HG02610 (cell line): Measurements from ENCODE around the gene HSPA12A.
"Not testable (repeated sequence)": the region's sequence is repeated elsewhere in the genome, so short reads cannot be mapped to it uniquely, and the experiment has no call there.

Experiments used
- ATAC-seq: cut with Tn5 transposase; IDR thresholded peaks from one replicate; pipeline ENCODE4 v1.9.1; 2021; ENCODE audit warnings: mild to moderate bottlenecking, moderate library complexity; ENCODE audit not compliant: unreplicated experiment

Gene HSPA12A

DNA sequence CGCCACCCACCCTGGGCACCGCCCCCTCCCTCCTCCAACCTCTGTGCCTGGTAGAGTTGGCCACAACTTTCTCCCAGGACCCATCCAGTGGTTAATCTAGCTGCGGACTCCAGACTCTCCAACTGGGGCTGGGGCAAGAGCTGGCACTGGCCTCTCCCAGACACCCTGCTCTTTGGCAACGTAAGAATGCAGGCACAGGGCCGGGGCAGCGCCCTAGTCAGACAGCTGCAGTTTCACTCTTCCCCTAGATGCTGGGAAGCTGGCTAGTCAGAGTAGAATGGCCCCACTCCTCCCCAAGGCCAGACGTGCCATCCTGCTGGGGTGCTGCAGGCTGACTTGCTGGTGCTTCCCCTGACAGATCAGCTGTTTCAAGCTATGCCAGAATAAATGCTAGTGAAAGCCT lies 22.1 kb downstream of the HSPA12A start:
- ATAC-seq, result no peak

DNA sequence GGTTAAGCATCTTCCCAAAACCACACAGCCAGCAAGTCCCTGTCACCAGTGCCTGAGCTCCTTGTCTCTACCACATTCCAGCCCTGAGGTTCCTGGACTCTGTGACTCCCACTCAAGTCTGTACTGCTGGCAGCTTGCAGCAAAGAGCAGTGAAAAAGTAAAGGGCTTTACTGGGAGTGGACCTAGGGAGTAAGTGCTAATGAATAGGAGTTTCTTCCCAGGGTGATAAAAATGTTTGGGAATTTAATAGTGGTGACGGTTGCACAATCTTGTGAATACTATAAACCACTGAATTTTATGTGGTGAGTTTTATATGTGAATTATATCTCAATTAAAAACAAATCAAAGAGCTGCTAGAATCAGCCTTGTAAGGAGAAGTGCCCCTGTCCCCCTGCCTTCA lies 22.6 kb downstream of the HSPA12A start:
- no peak for ATAC-seq

DNA sequence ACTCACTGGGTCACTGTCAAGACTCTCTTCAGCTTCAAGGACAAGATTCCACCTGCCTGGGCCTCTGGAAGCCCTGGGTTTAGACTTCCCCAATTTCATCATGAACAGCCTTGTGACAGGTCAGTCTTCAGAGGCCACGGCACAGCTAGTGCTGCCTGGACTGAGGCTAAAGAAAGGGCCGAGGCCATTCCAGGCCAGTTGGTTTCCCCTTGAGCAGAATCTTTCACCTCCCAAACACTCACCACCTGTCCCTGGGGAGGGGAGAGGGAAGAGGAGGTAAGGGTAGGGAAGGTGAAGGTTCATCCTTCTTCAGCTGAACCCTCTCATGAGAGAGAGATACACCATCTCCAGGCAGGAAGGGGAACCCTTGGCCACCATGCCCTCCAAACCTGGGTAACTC lies 24.3 kb downstream of the HSPA12A start:
- ATAC-seq, result no peak

DNA sequence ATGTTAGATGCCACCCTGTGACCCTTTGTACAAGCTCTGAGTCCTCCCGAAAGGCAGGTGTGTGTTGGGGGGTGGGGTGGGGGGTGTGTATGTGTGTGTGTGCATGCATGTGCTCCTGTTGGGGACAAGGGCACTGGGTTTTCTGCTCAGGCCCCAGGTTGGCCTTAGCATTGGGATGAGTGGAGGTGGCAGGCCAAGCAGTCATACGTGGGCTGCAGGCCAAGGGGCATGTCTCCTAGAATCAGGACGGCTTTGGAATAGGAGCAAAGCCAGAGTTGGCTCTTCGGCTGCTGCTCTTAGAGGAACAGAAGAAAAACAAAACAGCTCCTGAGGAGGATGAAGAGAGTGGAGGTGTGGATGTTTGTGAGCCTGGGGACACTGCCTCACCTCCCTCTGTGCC lies 26.0 kb downstream of the HSPA12A start:
- no peak for ATAC-seq

DNA sequence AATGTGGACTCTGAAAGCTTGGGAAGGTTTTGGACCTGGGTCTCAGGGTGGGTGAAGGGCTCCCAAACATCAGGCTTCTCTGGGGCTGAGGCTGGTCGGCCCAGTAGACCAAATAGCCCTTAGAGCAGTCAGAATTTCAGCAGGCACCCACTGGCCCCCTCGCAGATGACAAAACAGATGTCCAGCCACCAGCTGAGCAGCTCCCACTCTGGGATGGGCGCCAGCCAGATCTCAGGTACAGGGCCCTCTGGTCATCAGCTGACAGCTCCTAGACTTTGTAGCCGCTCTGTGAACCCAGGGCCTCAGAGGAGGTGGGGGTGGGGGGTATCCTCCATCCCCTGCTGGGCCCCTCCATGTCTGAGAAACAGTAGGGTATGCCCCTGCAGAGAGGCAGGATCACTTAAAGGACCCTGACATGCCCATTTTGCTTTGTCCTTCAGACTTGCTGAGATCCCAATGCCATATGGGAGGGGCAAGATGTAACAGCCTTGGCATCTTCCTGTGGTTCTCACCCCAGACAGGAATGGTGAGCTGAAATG lies 26.5 kb downstream of the HSPA12A start:
- no peak for ATAC-seq

DNA sequence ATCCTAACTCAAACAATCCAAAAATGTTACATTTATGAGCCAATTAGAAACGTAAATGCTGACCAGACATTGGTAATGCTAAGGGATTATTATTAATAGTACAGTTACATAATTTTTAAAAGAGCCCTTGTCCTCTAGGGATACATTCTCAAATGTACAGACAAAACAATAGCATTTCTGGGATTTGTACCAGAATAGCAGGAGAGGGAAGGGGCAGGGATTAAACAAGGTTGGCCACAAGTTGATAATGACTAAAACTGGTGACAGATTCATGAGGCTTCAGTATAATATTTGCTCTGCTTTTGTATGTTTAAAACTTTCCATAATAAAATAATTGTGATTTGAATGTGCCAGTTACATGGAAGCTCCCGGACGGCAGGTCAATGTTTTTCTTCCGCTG lies 27.0 kb downstream of the HSPA12A start:
- ATAC-seq, result no peak

DNA sequence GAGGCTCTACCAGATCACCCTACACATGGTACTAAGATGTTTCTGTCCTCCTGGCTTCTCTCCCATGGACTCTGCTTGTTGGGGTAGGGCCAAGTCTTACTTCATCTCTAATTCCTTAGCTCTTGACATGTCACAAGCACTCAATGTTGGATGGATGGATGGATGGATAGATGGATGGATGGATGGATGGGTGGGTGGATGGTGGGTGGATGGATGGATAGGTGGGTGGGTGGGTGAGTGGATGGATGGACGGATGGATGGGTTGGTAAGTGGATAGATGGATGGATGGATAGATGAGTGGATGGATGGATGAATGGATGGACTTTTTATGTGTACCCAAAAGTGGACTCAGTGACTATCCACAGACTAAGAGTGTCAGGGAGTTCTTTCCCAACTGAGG lies 28.5 kb downstream of the HSPA12A start:
- ATAC-seq, result no peak

DNA sequence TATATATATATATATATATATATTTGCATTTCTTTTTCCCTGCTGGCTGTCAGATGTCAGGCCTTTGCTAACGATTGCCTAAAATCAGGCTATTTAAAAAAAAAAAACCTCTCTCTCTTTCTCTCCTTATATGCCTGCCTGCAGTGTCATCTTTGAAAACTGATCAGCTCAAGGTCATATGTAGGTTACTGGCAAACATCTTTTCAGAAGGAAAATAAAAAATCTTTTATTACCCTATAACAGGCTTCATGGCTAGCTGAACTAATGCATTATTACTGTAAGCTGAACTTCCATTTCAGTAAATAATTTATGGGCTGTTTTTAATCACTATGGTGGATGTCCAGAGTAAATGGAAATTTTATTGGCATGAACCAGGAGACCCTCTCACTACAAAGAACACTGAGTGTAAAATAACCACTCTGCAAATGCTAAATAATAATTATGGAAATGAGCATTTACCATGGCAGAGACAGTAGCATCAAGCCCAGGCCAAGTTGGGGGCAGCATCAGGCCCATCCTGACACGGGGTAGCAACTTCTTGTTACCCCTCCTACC lies 29.3 kb downstream of the HSPA12A start:
- ATAC-seq, result no peak

DNA sequence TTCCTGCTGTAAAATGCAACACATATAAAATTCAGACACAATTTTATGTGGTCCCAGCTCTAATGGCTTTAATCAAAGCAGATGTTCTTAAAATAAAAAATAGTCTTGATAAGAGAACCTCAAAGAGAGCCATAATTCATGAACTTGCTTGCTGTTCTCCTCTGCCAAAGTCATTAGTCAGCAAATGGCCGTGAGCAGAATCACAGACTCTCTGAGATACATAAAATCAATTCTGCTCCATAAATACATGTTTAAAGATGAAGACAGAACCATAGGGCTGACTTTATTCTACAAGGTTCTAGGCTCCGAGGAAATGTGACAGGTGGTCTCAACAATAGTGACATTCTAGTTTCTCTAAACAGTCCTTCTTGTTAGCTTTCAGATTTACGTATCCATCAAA lies 29.8 kb downstream of the HSPA12A start:
- ATAC-seq, result no peak

DNA sequence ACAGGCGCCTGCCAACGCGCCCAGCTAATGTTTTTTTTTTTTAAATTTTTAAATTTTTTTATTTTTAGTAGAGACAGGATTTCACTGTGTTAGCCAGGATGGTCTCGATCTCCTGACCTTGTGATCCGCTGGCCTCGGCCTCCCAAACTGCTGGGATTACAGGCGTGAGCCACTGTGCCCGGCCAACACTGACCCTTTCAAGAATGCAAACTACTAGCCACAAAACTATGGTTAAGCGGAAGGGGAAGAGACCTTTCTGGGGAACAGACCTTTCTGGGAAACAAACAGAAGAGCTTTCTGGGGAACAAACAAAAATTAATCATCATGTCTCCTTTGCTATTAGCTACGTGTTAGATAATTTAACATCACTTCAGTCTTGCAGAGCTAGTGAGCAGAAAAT lies 30.6 kb downstream of the HSPA12A start:
- ATAC-seq, result not testable (repeated sequence)

DNA sequence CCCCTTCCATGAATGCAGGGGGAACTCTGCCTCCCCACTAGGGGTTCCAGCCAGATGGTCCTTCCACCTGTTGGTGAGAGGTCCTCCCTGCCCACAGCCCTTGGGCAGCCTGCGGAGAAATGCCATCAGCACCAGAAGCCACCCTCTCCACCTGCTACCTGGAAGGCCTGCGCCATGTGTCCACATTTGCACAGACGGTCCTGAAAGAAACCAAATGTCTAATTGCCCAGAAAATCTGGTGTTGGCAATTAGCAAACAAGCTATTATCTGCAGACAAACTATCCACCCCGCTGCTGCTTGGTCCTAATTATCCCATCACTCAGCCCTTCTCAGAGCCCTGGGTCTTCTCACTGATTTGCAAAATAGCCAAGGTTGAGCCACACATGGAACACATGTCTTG lies 32.3 kb downstream of the HSPA12A start:
- no peak for ATAC-seq

DNA sequence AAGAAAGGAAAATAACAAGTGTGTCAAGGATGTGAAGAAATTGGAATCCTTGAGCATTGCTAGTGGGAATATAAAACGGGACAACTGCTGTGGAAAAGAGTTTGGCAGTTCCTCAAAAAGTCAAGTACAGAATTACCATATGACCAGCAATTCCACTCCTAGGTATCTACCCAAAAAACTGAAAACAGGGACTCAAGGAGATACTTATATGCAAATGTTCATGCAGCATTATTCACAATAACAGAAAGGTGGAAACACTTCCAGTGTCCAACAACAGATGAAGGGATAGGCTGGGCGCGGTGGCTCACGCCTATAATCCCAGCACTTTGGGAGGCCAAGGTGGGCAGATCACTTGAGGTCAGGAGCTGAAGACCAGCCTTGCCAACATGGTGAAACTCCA lies 33.5 kb downstream of the HSPA12A start:
- no peak for ATAC-seq

DNA sequence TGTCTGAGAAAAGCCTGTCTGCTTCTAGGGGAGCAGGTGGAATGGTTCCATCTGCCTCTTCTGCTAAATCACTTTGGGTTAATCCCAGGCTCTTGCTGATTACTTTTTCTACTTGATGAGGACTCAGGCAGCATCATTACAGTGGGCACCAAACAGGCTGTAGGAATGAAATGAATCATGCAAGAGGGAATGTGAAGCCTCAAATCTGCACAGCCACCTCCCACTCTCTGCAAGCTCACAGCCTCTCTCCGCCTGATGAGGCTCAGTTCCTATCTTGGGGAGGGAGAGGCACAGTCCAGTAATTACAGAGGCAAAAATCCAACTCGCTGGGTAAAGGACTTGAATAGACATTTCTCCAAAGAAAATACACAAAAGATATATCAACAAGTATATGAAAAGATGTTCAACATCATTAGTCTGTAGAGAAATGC lies 34.0 kb downstream of the HSPA12A start:
- no peak for ATAC-seq

DNA sequence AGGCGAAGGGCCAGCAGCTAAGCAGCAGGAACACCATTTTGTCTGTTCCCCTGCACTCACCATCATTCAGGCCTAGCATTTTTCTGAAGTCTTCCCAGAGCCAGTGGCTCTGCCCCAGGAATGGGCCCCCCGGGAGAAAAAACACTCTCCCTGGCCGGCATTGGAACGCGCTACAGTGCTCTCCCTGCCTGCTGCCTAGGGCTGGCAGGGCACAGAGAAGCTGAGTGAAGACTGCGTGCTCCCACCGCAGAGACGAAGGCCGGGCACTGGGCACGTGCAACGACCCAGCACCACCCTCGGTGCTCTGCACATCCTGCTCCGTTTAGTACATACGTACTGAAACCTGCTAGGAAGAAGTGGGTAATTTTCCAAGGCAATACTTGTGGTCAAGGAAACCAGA lies 34.4 kb downstream of the HSPA12A start:
- no peak for ATAC-seq

DNA sequence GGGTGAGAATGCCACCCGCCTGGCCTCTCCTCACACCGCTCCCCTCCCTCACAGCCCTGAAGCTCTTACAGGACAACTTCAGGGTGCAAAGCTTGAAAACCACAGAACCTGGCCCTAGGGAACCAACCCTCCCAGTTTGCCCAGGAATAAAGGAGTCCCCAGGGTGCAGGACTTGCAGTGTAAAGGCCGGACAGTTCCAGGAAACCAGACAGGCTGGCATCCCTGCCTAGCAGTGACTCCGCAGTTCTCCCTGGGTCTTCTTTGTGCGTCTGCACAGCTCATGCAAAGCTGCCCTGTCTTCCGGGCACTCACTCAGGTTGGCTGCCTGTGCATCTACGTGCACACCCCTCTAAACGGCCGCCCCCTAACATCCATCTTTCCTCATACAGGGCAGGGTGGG lies 36.1 kb downstream of the HSPA12A start:
- ATAC-seq, result no peak

DNA sequence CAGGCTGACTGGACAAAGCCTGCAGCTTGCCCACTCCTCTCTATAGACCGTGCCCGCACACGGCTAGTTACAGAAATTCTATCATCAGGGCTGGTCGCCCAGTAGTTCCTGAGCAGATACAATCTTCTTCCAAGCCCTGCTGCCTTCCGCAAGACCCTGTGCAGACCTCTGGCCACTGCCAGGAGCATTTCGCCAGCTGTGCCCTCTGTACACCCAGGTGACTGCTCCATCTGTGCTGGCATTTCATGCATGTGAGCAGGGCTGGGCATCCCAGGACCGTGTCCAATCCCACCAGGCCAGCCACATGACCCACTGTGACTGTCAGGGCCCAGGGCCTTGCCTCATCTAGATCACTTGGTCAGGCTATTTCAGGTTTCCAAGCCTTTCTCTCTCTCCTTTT lies 36.9 kb downstream of the HSPA12A start:
- no peak for ATAC-seq

DNA sequence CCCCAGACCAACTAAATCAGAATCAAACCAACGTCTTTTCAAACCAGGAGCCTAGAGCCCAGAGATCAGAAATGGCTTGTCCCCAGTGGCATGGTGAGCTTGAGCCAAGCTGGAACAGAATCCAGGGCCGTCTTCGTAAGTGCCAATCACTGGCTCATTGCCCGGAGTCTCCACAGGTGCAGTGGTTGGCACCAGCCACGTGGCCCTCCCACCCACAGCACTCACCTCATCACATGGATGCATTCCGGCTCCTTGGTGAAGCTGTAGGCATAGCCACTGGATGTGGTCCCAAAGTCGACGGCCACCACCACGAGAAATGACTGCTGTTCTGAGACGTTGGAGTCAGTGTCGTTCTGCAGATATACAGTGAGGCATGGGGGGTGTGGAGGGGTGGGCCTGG lies 37.4 kb downstream of the HSPA12A start:
- ATAC-seq, result no peak

DNA sequence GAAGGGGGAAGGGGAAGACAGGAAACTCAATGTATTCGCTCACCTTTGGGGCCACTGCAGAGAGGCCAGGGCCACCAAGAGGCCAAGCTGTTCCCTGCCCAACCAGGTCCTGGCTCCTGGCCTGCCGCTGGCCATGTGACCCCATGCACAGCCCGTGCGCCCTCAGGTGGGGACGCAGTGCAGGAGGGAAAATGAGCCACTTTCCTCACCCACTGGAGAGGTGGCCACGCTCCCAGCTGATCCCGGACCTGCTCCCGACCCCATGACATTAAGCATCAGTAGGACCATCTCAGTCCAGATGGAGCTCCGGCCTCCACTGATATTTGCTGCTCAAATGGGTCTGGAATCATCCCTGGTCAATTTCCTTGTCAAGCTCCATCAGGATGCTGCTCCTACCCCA lies 40.2 kb downstream of the HSPA12A start:
- ATAC-seq, result no peak

DNA sequence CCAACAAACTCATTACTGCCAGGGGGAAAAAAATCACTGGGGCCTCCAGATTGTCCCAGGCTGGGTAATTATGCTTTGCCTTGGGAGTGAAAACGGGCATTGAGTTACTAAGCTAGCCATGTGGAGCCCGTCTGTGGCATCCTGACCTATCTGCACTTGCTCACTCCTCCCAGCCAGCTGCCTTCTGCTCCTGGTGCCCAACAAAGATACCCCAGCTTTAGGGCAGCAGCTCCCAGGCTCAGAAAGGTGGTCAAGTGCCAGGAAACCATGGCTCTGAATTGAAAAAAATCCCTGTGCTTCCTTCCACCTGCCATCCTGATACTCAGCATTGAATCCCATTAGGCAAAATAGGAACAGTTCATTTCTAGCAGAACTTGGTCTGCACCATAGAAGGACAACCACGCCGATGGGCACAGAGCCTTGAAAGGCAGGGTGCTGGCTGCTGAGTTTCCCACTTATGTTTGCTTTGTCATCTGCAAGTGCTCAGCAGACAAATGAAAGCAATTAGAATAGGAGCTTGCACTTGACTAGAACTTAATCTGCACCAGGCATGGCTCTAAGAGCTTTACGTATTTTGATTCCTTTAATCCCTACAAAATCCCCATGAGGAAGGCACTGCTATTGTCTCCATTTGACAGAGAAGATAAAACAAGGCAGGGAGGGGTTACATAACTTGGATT lies 42.8 kb downstream of the HSPA12A start:
- no peak for ATAC-seq

DNA sequence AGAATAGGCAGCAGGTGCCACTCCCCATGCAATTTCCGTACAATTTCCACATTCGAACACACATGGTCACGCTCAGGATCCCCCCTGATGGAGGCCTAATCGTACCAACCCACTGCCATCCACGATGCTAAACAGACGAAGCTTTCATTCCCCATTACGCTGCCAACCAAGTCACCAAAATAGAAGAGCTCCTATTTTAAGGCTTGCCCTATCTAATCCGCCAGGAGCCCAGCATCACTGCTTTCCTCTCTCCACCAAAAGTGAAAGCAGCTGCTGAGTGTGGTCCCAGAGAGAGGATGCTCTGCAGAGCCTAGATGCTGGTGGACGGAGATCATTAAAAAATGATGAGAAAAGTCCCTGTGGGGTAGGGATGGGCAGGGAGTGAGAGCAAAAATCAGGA lies 43.3 kb downstream of the HSPA12A start:
- no peak for ATAC-seq

DNA sequence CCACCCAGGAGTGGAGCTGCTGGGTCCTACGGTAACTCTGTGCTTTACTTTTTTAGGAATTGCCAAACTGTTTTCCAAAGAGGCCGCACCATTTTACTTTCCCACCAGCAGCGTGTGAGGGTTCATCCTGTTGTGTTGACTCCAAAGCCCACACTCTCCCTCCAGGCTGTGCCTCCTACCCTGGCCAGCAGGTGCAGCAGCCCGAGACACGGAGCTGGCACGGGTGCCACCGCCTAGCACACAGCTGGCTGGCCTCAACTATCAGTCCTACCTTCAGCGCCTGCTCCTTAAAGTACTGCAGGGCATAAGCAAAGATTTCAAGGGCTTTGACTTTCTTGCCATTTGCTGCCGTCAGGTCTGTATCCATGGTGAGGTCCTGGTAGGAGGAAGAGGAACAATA lies 44.0 kb downstream of the HSPA12A start:
- no peak for ATAC-seq

DNA sequence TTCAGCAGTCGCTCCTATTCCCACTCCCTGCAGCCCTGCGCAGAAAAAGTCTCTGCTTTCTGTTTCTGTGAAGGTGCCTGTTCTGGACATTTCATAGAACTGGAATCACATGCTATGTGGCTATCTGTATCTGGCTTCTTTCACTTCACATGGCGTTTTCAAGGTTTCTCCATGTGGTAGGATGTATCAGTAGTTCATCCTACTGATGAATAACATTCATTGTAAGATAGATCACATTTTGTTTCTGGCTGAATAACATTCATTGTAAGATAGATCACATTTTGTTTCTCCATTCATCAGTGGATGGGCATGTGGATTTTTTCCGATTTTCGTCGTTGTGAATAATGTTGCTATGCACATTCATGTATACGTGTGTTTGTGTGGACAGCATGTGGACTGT lies 44.5 kb downstream of the HSPA12A start:
- ATAC-seq, result no peak

DNA sequence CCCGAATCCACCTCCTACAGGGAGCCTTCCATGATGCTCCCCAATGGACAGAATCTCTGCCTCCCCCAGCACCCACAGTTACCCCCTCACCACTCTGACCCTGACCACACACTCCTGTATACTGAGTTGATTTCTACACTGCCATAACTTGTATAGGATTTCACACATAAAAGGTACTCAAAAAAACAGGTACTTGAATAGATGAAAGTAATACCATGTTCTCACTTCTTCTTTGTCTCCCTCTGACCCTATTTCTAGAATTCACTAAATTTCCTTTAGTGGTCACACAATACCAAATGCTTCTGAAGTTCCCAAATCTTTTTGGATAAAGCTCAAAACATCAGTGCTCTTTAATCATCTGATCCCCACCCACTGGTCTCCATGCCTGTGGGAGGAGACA lies 45.4 kb downstream of the HSPA12A start:
- no peak for ATAC-seq
